Bronchial epithelial cell (primary cell): ENCODE measurements around the gene COMTD1. TPM values are rescaled to one million over a fixed set of nuclear protein-coding genes. Genes with fewer than 3 reads are reported as not detected.
A peak's percentile ranks its signal among the peaks of the same experiment; 100 is the strongest.

Source experiments
- DNase-seq: peaks from one replicate; pipeline ENCODE4 v3.0.0-alpha.2; 2010; ENCODE audit warnings: low read depth
- FAIRE-seq: peaks from 2 replicates; lab custom pipeline; 2011; peaks lifted over from hg19 to GRCh38; lab: Jason Lieb, UNC
- H3K27me3 ChIP-seq: 2 replicates; pipeline ENCODE4 v1.5.1; 2011; ENCODE audit warnings: low read length; ENCODE audit not compliant: control insufficient read depth, insufficient read depth
- H3K36me3 ChIP-seq: 2 replicates; pipeline ENCODE4 v1.5.1; 2011; ENCODE audit warnings: low read length; ENCODE audit not compliant: control insufficient read depth, insufficient read depth
- H3K4me3 ChIP-seq: 2 replicates; pipeline ENCODE4 v1.5.1; 2011; ENCODE audit warnings: mild to moderate bottlenecking, low read depth, low read length, control low read depth
- CTCF ChIP-seq: IDR thresholded peaks from 2 replicates; pipeline ENCODE4 v1.5.1; 2011; ENCODE audit warnings: mild to moderate bottlenecking, moderate library complexity, low read length, control low read depth, inconsistent platforms; ENCODE audit not compliant: insufficient read depth, severe bottlenecking
- total RNA-seq: library from RNA; depleted of rRNA; stranded (reverse); fragments of >200 nt; gene quantifications from 2 replicates; pipeline ENCODE4 v1.2.1, GENCODE V29; 2014

The COMTD1 gene
- total RNA-seq, 1 donor from 2014 or later, result 11.8 TPM

DNA sequence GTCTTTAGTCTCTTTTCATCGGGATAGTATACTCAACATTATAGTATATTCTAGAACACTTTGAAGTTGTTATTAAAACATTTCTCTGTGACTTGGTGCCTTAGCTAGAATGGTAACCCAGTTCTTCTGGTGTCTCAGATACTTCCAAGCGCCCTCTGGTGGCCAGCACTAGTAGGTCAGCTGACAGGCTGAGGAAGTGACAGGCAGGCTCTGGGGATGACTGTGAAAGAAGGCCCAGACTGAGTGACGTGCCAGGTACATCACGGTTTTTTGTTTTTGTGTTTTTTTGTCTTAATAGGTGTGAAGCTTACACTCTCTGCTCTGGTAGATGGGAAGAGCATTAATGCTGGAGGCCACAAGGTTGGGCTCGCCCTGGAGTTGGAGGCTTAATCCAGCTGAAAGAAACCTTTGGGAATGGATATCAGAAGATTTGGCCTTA is 5.1 kb downstream of the COMTD1 start:
- Histone ChIP-seq H3K4me3 (no peak overlapping the region), H3K36me3 (peaks cover 17% of the 10 kb centered on the region), H3K27me3 (no peaks in the 10 kb centered on the region)
- FAIRE-seq, result peak; percentile 32
- peak; percentile 83 for TF ChIP-seq CTCF
- peak; percentile 79 for DNase-seq

DNA sequence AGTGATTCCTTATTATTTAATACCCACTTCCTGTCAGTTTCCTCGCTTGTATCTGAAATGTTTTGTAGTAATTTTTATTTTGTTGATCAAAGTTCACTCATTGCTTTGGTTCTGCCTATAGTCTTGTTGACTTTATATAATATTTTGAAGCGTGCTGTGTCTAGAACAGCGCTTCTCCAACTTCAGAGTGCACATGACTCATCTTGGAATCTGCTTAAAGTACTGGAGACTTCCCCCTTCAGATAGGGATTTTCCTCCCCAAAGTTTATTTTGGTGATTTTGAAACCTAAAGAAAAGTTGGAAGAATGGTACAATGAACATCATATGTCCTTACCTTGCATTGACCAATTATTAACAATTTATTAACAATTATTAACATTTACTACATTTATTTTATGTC is 5.8 kb downstream of the COMTD1 start:
- Histone ChIP-seq H3K4me3 (no peak overlapping the region), H3K36me3 (peaks cover 17% of the 10 kb centered on the region), H3K27me3 (no peaks in the 10 kb centered on the region)
- no peak for FAIRE-seq
- no peak for TF ChIP-seq CTCF
- DNase-seq, result no peak

GRCh38 chr10:75228834-75229233 is 6.9 kb downstream of the COMTD1 start:
- Histone ChIP-seq H3K27me3 (no peaks in the 10 kb centered on the region), H3K36me3 (peaks cover 19% of the 10 kb centered on the region), H3K4me3 (no peak overlapping the region)
- FAIRE-seq (no peak), DNase-seq (no peak)
- no peak for TF ChIP-seq CTCF

- FAIRE-seq, result no peak
- no peaks in the 10 kb centered on the region for H3K27me3 ChIP-seq
- no peak for TF ChIP-seq CTCF
- H3K36me3 ChIP-seq, result peaks cover 22% of the 10 kb centered on the region
- DNase-seq, result no peak
- no peak overlapping the region for H3K4me3 ChIP-seq
Measured at GRCh38 chr10:75228278-75228677, 7.5 kb downstream of the COMTD1 start.

DNA sequence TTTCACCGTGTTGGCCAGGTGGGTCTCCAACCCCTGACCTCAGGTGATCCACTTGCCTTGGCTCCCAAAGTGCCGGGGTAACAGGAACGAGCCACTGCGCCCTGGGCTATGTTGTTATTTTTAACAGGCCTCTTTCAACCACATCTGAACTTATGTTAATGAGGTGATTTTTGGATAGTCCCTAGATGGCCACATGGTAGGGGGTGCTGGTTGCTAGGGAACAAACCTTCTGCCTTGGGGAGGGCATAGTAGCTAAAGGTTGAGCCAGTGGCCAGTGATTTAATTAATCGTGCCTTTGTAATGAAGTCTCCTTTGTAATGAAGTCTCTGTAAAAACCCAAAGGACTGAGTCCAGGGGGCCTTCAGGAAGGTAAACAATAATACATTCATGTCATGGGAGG is 9.1 kb downstream of the COMTD1 start:
- DNase-seq, result no peak
- FAIRE-seq, result no peak
- Histone ChIP-seq H3K4me3 (no peak overlapping the region), H3K36me3 (peaks cover 21% of the 10 kb centered on the region), H3K27me3 (no peaks in the 10 kb centered on the region)
- no peak for TF ChIP-seq CTCF

GRCh38 chr10:75226095-75226494 is 9.7 kb downstream of the COMTD1 start:
- no peak for TF ChIP-seq CTCF
- peaks cover 18% of the 10 kb centered on the region for H3K36me3 ChIP-seq
- DNase-seq, result no peak
- FAIRE-seq, result no peak
- H3K27me3 ChIP-seq, result no peaks in the 10 kb centered on the region
- no peak overlapping the region for H3K4me3 ChIP-seq
